Measurements from ENCODE around the gene CERS6.

The CERS6 gene

DNA sequence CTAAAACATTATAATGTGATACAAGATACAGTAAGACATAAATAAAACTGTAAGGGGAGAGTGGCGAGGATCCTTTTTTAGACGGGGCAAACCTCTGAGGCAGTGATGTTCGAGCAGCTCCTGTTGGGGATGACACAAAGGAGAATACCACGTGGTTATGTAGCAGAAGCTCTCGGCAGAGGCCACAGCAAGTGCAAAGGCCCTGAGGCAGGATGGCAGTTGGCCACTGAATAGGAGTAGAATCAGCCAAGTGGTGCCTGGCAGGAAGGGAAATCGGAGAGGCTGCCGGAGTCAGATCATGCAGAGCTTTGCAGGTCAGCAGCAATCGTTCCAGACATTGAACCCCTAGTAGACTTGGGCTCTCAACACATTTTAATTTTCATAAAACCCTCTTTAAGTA lies 365.5 kb downstream of the CERS6 start:
- no peak for TF ChIP-seq CTBP1 (IDR thresholded peaks at IDR 0.05; ENCODE audit: borderline replicate concordance)
- TF ChIP-seq NFRKB (IDR thresholded peaks at IDR 0.05), result no peak
- no peak for TF ChIP-seq SUZ12 (IDR thresholded peaks at IDR 0.05)
- no peak for TF ChIP-seq HDGF (IDR thresholded peaks at IDR 0.05; ENCODE audit: borderline replicate concordance)
- no peak for TF ChIP-seq FOXA1 (IDR thresholded peaks at IDR 0.05)
- no peak for TF ChIP-seq ELF4 (IDR thresholded peaks at IDR 0.05)
- no peak for TF ChIP-seq LEF1 (IDR thresholded peaks at IDR 0.05; ENCODE audit: borderline replicate concordance)
- no peak for TF ChIP-seq BHLHE40 (IDR thresholded peaks at IDR 0.05; ENCODE audit: borderline replicate concordance)
- POLR2A ChIA-PET, result no interaction called here
- no peak for DNase-seq (ENCODE audit: extremely low spot score)
- CTCF ChIA-PET, result interaction anchor here (0.8 kb wide), 1 partner anchor 14 kb away, joined by 3 read pairs; no protein-coding TSS in a partner anchor

DNA sequence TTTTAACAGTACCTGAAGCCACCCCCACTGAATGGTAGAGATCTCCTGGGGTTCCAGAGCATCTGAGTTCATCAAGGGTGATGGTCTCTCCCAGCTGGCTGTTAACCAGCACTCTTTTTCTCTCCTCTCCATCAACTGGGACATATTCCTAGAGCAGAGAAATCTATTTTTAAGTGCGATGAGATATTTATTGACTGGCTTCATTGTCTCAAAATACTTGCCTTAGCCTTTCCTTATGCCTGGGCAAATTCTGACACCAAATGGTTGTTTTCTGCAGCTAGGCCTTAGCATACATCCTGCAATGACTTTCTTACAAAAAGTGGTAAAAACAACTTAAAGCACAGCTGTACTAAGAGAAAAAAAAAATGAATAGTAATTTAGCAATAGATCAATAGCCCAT lies 365.9 kb downstream of the CERS6 start:
- CTCF ChIA-PET, result no interaction called here
- DNase-seq (ENCODE audit: extremely low spot score), result no peak
- POLR2A ChIA-PET, result no interaction called here
- no peak for TF ChIP-seq BHLHE40 (IDR thresholded peaks at IDR 0.05; ENCODE audit: borderline replicate concordance)
- TF ChIP-seq ELF4 (IDR thresholded peaks at IDR 0.05), result no peak
- TF ChIP-seq ARNT (IDR thresholded peaks at IDR 0.05), result no peak
- TF ChIP-seq HDGF (IDR thresholded peaks at IDR 0.05; ENCODE audit: borderline replicate concordance), result no peak
- no peak for TF ChIP-seq SUZ12 (IDR thresholded peaks at IDR 0.05)
- TF ChIP-seq LEF1 (IDR thresholded peaks at IDR 0.05; ENCODE audit: borderline replicate concordance), result no peak
- no peak for TF ChIP-seq L3MBTL2 (conservative IDR thresholded peaks at IDR 0.05)
- TF ChIP-seq SP1 (IDR thresholded peaks at IDR 0.05), result no peak
- TF ChIP-seq TARDBP (IDR thresholded peaks at IDR 0.05), result no peak
- TF ChIP-seq FOXA1 (IDR thresholded peaks at IDR 0.05), result no peak
- TF ChIP-seq FOXM1 (IDR thresholded peaks at IDR 0.05; ENCODE audit: borderline replicate concordance), result no peak
- no peak for TF ChIP-seq FOXK2 (IDR thresholded peaks at IDR 0.05)
- TF ChIP-seq NFRKB (IDR thresholded peaks at IDR 0.05), result no peak
- TF ChIP-seq, protein P1, sequence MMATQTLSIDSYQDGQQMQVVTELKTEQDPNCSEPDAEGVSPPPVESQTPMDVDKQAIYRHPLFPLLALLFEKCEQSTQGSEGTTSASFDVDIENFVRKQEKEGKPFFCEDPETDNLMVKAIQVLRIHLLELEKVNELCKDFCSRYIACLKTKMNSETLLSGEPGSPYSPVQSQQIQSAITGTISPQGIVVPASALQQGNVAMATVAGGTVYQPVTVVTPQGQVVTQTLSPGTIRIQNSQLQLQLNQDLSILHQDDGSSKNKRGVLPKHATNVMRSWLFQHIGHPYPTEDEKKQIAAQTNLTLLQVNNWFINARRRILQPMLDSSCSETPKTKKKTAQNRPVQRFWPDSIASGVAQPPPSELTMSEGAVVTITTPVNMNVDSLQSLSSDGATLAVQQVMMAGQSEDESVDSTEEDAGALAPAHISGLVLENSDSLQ (IDR thresholded peaks at IDR 0.05), result no peak

All from HEK293T (cell line).